Epidermal melanocyte (primary cell): ENCODE data around the gene ZNF132.
"Not testable (repeated sequence)": the region's sequence is repeated elsewhere in the genome, so short reads cannot be mapped to it uniquely, and the experiment has no call there.

Source experiments
- DNase-seq: peaks from one replicate; pipeline ENCODE4 v3.0.0; 2011; ENCODE audit warnings: low spot score; ENCODE audit not compliant: insufficient read length

ZNF132 gene

DNA sequence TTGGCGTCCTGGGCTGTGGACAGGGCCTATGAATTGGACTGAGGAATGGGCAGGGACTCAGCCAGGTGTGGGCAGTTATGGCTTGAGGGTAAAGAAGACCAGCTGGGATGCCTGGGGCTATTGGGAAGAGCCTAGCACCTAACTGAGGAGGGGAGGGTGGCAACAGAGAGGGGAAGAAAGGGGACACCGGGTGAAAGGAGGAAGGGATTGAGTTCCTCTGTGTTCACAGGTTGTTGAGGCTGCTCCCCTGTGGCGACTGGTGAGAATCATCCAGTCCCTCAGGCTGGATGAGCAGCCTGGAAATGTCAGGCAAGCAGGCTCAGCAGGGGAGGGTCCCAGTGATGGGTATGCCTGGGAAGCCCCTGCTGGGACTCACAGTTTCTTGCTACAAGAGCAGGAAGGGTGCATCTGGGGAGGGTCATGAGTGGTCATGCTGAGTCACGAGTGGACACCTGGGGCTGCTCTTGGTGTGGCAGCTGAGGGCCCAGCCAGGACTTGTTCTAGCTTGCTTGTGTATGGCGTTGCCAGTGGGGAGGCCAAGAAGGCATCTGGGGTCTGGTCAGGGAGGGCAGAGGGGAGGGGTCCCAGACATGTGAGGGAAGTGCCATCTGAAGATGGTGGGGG is 28.4 kb upstream of the ZNF132 start:
- DNase-seq, result no peak

DNA sequence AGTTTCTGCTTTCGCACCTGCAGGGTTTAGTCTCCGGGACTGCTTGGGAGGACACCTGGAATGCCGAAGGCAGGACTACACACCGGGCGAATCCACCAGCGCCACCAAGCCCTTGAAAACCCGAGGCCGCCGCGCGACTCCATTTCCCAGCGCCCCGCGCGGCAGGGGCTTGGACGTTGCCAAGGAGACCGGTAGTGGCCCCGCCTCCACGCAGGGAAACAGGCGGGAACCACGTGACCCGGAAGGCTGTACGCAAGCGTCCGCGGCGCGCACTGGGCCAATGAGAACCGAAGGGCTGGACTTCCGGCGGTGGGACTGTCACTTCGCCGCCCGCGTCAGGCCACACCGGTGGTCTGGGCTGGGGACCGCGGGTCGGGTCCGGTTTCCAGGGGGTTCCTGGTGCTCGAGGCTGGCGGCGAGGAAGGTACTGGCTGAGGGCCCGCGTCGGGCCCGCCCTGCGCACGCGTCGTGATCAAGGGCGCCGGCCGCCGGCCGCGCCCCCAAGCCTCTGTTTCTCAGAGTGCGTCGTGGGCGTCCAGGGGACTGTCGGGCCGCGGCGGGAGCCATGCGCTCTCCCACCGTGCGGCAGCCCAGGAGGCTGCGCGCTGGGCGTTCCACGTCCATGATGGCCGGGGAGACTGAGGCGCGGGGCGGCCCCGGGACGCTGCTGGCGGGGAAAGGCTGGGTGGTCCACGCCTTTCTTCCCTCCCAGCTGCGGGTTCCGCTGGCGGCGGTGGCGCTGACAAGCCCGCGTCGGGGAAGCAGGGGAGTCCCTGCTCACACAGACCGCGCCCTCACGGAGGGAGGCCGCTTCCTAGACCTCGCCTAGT is 27.0 kb upstream of the ZNF132 start, which contains the start of gene ZNF324:
Gene ZNF324, plus strand, starts transcription at position 321 of the 830 bp plus-strand sequence. CDS start 2,106 bp downstream, outside the sequence.
- peak; percentile 100 for DNase-seq

DNA sequence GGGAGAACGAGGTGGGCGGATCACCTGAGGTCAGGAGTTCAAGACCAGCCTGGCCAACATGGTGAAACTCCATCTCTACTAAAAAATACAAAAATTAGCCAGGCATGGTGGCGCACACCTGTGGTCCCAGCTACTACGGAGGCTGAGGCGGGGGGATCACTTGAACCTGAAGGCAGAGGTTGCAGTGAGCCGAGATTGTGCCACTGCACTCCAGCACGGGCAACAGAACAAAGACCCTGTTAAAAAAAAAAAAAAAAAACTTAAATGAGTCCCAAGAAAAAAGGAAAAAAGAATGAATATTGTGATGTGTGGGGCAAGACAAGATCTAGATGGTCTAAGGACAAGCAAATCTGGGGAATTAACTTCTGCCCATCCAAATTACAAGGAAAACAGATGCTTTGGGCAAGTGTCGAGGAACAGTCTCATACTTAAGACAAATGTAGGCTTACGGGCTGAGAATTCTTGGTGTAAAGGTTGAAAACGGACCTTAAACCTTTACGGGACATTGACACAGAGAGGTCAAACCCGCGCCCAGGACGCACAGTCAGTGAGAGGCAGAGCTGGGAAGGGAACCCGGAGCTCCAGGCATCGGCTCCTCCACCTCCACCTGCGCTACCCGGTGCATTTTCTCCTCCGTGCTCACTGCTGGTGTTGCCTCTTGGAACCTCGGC is 26.3 kb upstream of the ZNF132 start:
- DNase-seq, result no peak

DNA sequence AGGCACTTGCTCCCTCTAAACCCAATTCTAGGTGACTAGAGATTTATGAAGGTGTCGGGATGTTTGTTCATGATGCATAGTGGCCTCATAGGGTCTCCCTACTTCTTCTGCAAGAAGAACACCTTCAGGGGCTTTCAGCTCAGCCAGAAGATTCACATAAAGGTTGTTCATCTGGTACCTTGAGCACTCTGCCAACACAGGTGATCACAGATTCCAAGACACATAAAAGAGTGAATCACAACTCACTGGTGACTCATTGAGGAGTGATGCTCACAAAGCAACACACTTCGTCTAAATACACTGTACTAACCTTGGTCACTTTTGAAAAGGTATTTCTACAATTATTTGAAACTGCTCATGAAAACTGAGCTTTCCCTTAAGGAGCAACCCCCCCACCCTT is 20.1 kb upstream of the ZNF132 start:
- DNase-seq, result no peak

DNA sequence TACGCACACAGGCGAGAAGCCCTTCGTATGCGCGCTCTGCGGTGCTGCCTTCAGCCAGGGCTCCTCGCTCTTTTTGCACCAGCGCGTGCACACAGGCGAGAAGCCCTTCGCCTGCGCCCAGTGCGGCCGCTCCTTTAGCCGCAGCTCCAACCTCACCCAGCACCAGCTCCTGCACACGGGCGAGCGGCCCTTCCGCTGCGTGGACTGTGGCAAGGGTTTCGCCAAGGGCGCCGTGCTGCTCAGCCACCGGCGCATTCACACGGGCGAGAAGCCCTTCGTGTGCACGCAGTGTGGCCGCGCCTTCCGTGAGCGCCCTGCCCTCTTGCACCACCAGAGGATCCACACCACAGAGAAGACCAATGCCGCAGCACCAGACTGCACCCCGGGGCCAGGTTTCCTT is 16.2 kb upstream of the ZNF132 start:
- no peak for DNase-seq

DNA sequence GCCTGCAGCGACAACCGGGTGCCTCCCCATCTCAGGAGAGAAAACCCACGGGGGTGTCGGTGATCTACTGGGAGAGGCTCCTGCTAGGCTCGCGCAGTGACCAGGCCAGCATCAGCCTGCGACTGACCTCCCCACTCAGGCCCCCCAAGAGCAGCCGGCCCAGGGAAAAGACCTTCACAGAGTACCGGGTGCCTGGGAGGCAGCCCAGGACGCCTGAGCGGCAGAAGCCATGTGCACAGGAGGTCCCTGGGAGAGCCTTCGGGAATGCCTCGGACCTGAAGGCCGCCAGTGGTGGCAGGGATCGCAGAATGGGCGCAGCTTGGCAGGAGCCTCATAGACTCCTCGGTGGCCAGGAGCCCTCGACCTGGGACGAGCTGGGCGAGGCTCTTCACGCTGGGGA is 15.4 kb upstream of the ZNF132 start:
- DNase-seq, result no peak

DNA sequence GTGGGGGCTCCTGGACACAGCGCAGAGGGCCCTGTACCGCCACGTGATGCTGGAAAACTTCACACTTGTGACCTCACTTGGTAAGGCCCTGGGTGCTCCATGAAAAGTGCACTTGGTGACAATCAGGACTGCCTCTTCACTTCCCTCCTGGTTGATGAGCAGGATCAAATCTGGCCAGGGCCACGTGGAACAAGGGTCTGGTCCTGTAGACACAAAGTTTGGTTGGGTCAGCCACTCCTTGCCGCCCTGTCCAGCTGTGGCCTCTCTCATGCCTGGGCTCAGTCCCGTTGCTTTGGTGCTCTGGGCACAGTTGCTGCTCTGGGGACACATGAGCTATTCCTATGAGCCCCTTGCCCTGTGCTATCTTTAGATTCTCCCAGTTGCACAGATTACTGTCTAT is 13.8 kb upstream of the ZNF132 start:
- no peak for DNase-seq

DNA sequence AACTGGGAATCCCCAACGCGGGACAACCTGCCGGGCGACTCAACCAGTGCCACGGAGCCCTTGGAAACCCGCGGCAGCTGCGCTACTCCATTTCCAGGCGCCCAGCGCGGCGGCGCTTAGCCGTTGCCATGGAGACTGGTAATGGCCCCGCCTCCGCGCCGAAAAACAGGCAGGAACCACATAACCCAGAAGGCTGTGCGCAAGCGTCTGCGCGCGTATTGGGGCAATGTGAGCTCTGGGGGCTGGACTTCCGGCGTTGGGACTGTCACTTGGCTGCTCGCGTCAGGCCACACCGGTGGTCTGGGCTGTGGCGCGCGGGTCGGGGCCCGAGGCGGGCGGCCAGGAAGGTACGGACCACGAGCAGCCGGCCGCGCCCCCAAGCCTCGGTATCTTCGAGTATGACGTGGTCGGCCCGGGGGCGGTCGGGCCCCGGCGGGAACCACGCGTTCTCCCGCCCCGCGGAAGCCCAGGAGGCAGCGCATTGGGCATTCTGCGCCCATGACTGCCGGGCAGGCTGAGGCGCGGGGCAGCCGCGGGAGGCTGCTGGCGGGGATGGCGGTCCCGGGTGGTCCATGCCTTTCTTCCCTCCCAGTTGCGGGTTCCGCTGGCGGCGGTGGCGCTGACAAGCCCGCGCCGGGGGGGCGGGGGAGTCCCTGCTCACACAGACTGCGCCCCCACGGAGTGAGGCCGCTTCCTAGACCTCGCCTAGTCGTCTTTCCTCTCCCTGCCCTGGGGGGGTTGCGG is 11.6 kb upstream of the ZNF132 start, which contains the start of gene ZNF324B:
Gene ZNF324B, plus strand, starts transcription at position 265 of the 744 bp plus-strand sequence. CDS start 2,080 bp downstream, outside the sequence.
- DNase-seq, result peak; percentile 96

DNA sequence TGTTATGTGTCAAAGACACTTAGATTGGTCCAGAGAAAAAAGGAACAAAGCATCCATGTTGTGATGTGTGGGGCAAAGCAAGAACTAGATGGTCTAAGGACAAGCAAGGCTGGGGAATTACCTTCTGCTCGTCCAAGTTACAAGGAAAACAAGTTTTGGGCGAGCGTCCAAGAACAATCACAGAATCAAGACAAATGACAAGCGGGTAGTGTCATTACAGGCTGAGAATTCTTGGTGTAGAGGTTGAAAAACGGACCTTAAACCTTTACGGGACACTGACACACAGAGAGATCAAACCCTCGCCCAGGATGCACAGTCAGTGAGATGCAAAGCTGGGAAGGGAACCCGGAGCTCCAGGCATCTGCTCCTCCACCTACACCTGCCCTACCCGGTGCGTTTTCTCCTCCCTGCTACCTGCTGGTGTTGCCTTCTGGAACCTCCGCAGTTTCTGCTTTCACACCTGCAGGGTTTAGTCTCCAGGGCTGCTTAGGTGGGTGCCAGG is 11.0 kb upstream of the ZNF132 start:
- no peak for DNase-seq

DNA sequence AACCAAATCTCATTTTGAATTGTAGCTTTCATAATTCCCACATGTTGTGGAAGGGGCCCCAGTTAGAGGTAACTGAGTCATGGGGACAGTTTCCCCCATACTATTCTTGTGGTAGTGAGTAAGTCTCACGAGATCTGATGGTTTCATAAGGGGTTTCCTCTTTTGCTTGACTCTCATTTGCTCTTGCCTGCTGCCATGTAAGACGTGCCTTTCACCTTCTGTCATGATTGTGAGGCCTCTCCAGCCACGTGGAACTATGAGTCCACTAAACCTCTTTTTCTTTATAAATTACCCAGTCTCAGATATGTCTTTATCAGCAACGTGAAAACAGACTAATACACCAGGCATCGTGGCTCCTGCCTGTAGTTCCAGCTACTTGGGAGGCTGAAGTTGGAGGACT is 10.0 kb upstream of the ZNF132 start:
- not testable (repeated sequence) for DNase-seq

DNA sequence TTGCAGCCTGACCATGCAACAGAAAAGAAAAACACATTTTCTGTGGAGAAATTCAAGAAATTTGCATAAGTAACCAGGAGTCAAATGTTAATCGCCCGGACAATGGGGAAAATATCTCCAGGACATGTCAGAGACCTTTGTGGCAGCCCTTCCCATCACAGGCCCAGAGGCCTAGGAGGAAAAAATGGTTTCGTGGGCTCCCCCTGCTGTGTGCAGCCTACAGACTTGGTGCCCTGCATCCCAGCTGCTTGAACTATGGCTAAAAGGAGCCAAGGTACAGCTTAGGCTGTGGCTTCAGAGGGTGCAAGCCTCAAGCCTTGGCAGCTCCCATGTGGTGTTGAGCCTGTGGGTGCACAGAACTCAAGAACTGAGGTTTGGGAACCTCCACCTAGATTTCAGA is 8.9 kb upstream of the ZNF132 start:
- not testable (repeated sequence) for DNase-seq

DNA sequence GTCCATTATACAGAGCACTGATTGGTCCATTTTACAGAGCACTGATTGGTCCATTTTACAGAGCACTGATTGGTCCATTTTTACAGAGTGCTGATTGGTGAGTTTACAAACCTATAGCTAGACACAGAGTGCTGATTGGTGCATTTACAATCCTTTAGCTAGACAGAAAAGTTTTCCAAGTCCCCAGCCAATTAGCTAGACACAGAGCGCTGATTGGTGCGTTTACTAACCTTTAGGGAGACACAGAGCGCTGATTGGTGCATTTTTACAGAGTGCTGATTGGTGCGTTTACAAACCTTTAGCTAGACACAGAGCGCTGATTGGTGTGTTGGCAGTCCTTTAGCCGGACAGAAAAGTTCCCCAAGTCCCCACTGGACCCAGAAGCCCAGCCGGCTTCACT is 3.0 kb upstream of the ZNF132 start:
- not testable (repeated sequence) for DNase-seq

DNA sequence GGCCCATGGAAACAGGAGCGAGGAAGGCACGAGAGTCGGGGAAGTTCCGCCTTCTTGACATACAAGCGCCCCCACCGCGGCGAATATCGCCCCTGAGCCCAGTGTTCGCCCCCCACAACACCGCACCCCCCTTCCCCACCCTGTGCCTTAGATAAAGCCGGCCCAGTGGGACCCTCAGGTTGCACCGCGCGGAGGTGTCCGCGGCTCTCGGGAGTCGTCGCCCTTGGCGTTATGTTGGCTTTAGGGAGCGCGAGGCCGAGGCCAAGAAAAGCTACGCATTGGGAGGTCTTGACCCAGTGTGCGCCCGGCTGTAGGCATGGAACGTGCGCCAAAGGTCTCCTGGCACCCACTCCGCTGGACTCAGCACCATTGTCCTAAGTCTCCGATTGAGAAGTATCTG is 603 bp upstream of the ZNF132 start:
- no peak for DNase-seq

DNA sequence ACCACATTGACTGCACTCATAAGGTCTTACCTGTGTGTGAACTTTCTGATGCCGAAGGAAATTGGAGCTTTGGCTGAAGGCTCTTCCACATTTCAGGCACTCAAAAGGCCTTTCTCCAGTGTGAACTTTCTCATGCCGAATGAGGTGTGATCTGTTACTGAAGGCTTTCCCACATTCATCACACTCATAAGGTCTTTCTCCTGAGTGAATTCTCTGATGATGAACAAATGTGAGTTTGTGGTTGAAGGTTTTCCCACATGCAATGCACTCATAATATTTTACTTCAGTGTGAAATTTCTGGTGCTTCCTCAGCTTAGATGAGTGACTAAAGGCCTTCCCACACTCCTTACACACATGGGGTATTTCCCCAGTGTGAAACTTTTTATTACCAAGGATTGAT is 5.7 kb downstream of the ZNF132 start:
- DNase-seq, result no peak

DNA sequence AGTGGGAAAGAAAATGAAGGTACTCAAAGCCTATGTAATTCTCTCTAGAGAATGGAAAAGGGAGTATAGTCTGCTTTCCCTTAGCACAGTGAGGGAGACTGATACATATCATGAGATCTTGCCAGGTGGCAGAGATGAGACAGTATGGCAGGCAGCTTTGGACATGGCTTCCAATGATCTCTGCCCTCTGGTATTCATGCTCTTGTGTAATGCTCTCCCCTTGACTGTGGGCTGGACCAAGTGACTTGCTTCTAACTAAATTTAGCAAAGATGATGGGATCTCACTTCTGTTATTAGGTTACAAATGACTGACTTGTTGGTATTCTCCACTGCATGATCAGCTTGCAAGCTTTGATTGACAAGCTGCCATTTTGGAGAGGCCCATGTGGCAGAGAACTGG is 10.2 kb downstream of the ZNF132 start:
- DNase-seq, result no peak

DNA sequence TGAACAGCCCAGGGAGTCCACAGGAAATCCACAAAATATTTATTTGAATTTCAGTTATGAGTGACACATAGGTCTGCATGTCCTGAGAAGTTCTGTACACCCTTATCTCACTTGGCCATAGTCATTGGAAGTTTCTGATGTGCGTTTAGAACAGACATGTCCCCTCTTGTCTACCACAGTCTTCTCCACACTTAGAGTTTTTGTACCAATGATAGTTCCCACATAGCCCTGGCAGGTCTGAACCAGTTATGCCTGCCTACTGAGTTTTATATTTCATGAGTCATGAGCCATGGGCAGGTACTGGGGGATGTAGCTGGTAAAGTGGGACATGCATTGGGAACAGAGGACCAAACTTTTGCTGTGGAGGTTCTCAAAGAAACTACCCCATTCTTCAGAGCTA is 11.3 kb downstream of the ZNF132 start:
- no peak for DNase-seq

DNA sequence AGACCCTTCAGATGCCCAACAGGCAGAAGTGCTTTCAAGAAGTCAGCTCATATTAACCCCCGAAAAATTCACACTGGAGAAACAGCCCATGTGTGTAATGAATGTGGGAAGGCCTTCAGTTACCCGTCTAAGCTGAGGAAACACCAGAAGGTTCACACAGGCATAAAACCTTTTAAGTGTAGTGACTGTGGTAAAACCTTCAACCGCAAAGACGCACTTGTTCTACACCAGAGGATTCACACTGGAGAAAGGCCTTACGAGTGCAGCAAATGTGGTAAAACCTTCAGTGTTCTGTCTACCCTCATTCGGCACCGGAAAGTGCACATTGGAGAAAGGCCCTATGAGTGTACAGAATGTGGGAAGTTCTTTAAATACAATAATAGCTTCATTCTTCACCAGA is 22.9 kb downstream of the ZNF132 start:
- DNase-seq, result no peak

DNA sequence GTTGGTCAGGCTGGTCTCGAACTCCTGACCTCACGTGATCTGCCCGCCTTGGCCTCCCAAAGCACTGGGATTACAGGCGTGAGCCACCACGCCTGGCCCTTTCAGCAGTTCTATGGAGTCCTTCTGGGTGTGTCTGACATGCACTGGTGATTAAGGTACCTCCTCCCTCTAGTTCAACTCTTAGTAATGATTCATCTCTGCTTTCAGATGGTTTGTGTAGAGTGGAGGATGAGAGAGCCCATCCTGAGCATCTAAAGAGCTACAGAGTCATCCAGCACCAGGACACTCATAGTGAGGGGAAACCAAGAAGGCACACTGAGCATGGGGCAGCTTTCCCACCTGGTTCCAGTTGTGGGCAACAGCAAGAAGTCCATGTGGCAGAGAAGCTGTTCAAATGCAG is 23.3 kb downstream of the ZNF132 start:
- no peak for DNase-seq

DNA sequence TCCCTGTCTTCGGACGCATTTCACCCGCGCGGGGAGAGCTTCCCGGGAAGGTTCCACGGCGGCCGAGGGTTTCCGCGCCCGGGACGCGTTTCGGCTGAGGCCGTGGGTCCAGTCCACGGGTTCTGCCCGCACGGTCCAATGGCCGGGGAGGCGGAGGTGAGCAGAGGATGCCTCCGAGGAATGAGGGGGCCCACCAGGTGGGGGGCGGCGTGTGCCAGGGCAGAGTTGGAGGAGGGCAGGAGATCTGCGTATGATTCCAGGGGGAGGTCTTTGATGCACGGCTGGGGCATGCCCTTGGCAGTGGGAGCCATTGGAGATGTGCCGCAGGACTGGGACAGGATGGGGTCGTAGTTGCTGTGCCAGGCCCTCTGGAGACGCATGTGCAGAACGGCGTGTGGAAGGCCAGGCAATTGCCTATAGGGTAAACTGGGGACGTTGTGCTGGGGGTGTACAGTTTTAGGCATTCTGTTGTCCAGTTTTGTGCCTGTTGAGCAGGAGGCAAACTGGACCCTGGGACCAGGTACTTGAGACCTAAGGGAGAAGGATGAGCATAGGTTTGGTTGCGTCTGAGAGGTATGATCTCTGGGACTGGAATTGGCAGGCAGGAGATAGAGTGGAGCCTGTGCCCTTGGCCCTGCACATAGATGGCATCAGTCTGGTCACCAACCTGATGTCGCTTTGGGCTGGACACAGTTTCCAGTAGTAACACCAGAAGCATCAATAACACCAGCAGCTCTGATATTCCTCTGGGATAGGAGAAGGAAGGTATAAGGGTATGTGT is 30.8 kb downstream of the ZNF132 start:
- no peak for DNase-seq

DNA sequence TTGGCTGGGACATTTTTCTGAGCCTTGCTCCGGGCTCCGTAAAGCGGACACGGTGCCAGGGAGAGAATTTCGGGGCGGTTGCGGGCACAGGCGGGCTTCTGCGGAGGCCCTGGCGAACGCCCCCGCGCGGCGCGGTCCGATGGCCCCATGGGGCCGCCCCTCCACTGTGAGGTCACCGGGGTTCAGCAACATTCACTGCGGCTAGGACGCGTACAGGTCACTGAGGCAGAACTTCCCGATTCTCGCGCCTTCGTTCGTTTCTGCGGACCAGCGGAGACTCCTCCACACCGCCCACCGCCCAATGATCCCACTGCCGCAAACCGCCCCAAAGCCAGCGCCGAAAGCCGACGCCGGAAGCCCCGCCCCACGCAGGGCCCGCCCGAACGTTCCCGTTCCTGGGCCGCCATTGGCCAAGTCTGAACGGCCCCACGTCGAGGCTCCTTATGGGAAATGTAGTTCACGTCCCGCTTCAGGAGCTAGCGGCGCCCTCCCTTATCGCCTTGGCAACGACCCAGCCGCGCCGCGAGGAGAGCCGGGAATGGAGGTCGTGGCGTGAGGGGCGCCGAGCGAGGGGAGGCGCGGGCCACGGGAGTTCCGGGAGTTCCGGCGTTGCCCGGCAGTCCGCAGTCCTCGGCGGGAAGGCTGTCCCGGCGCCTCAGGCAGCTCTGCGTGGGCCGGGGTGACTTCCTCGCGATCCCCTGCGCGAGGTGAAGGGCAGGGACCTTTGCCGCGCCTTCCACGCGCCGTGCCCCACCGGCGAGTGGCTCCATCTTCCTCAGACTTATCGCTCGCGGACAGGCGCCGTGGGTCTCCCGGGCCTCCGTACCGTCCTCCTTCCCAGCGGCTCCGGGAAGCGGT is 31.6 kb downstream of the ZNF132 start, which contains the start of gene ZNF584:
Gene ZNF584, plus strand, starts transcription at position 498 of the 858 bp plus-strand sequence. CDS start 499 bp downstream, outside the sequence.
- peak; percentile 95 for DNase-seq
